Mucosa of gallbladder (tissue), 1 donor: Measurements from ENCODE around the gene TUBB8. TPM values are rescaled to one million over a fixed set of nuclear protein-coding genes. Genes with fewer than 3 reads are reported as not detected.
"Not testable (repeated sequence)": the region's sequence is repeated elsewhere in the genome, so short reads cannot be mapped to it uniquely, and the experiment has no call there.

Source experiments
- DNase-seq: peaks from one replicate; pipeline ENCODE4 v3.0.0-alpha.2; 2020; ENCODE audit warnings: low spot score
- total RNA-seq: library from RNA; stranded (reverse); gene quantifications from one replicate; pipeline ENCODE4 v1.2.1, GENCODE V29; 2021
- donor health status: DM: no; HTN: no; CAD: no.

The TUBB8 gene
- total RNA-seq, 1 donor from 2014 or later = not detected

DNA sequence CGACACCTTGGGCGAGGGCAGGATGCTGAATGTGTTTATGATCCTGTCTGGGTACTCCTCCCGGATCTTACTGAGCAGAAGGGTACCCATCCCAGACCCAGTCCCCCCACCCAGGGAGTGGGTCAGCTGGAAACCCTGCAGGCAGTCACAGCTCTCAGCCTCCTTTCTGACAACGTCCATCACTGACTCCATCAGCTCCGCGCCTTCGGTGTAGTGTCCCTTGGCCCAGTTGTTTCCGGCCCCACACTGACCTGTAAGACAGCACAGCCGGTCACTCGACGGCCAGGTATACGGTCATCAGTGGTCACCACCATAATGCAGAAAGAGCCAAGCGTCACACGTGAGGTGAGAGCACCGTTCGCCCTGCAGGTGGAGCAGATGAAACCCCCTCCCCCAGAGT lies 1.2 kb downstream of the TUBB8 start:
- DNase-seq = not testable (repeated sequence)

DNA sequence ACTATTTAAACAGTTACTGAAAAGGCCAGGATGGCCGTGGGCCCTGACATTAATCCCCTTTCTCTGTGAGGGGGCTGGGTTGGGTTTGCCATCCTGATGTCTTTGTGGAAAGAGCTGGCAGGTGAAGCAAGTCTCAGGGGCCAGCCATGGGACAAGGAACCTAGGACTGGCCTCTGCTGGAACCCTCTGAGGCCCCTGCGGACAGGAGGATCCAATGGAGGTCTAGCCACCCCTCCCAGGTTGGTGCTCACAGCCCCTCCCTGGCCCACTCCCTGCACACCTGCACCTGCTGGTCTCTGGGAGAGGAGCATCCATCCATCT lies 35.8 kb downstream of the TUBB8 start:
- DNase-seq = not testable (repeated sequence)

- not testable (repeated sequence) for DNase-seq
Measured at GRCh38 chr10:12444-13314, 36.4 kb downstream of the TUBB8 start.

- DNase-seq = not testable (repeated sequence)
Measured at GRCh38 chr10:11260-11659, 37.8 kb downstream of the TUBB8 start.

DNA sequence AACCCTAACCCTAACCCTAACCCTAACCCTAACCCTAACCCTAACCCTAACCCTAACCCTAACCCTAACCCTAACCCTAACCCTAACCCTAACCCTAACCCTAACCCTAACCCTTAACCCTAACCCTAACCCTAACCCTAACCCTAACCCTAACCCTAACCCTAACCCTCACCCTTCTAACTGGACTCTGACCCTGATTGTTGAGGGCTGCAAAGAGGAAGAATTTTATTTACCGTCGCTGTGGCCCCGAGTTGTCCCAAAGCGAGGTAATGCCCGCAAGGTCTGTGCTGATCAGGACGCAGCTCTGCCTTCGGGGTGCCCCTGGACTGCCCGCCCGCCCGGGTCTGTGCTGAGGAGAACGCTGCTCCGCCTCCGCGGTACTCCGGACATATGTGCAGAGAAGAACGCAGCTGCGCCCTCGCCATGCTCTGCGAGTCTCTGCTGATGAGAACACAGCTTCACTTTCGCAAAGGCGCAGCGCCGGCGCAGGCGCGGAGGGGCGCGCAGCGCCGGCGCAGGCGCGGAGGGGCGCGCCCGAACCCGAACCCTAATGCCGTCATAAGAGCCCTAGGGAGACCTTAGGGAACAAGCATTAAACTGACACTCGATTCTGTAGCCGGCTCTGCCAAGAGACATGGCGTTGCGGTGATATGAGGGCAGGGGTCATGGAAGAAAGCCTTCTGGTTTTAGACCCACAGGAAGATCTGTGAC lies 38.7 kb downstream of the TUBB8 start:
- not testable (repeated sequence) for DNase-seq

Other genes starting within 250 kb of the TUBB8 start
- 82.5 TPM for gene ZMYND11, start 86.2 kb upstream of the TUBB8 start, total RNA-seq